ENCODE measurements around the gene SRGAP3.

GRCh38 chr3:8937064-8938020 lies 312.1 kb downstream of the SRGAP3 start:
- TF ChIP-seq POLR2A (IDR thresholded peaks at IDR 0.05) (no peak), CTCF (IDR thresholded peaks at IDR 0.05) (no peak)

Measured in testis (tissue), 2 donors.